T-helper 1 cell treated with Interleukin-12 subunit alpha and Interleukin-12 subunit beta and Interleukin-4 antibody, amounts not matched to agents 30 μg/mL and 1 μg/mL, for 36 hours (primary cell): ENCODE results near the gene CD47.

Experiments
- H3K27ac Mint-ChIP-seq: one replicate; pipeline ENCODE4 v1.8.0; 2021; ENCODE audit warnings: mild to moderate bottlenecking, mixed read lengths
- H3K27me3 Mint-ChIP-seq: one replicate; pipeline ENCODE4 v1.8.0; 2021; ENCODE audit warnings: low read depth, mixed read lengths
- H3K36me3 Mint-ChIP-seq: one replicate; pipeline ENCODE4 v1.8.0; 2021; ENCODE audit warnings: low read depth, mixed read lengths
- H3K4me1 Mint-ChIP-seq: one replicate; pipeline ENCODE4 v1.8.0; 2021; ENCODE audit warnings: low read depth, mixed read lengths
- H3K4me3 Mint-ChIP-seq: one replicate; pipeline ENCODE4 v1.8.0; 2021; ENCODE audit warnings: mild to moderate bottlenecking, moderate library complexity, mixed read lengths
- H3K9me3 Mint-ChIP-seq: one replicate; pipeline ENCODE4 v1.8.0; 2021; ENCODE audit warnings: mixed read lengths

Gene CD47

DNA sequence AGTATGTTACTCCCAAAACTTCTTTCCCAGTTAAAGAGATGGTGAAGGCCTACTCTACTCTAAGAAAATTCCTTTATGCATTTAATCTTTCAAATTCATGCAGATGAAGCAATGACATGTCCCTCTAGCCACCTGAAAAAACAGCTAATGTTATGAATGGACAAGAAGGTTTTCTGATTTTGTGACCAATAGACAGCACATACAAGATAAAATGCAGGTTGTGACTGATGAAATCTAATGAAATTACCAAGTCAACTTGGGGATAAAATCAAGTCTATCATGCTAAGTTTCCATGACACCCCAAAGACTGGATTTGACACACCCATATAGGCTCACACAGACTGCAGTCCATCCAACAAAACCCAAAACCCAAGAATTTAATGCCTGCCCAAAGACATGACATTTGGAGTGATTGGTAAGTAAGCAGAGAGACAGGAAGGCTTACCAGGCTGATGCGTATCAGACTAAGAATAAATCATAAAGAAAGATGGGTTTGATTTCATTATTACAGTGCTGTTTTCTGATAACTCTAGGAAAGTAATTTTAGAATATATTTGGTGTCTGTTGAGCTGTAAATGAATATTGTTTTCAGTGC, 26.4 kb downstream of the CD47 start:
- Mint-ChIP-seq H3K4me3 (no peak overlapping the region), H3K9me3 (no peaks in the 10 kb centered on the region), H3K27me3 (no peaks in the 10 kb centered on the region), H3K36me3 (peaks cover 63% of the 10 kb centered on the region), H3K4me1 (peaks cover 40% of the 10 kb centered on the region), H3K27ac (no peak overlapping the region)

DNA sequence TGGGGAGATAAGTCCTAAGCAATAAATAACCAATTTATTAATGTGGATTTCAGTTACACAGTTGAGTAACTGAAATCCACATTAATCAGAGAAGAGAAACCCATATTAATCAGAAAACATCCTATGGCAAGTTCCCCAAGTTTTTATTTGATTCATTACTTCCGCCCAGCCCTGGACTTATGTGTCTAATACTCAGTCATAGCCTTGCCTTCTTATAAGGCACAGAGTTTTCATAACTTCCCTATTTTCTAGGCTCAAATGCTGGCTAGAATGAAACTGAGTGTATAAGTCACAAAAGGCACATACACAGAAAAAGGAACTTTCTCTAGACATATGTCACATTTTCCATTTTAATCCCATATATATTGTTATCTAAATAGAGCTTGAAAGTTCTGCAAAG, 28.8 kb downstream of the CD47 start:
- no peak overlapping the region for H3K27ac Mint-ChIP-seq

DNA sequence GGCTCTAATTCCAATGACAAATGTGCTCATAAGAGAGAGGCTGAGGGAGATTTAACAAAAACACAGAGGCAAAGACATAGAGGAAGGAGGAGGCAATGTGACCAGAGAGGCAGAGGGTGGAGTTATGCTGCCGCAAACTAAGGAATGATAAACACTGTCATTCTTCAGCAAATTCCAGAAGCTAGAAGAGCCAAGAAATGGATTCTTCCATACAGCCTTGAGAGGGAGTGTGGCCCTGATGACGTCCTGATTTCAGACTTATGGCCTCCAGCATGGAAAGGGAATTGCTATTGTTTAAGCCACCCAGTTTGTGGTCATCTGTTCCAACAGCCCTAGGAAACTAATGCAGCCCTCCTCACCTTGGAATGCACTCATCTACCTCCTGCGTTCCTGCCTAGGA, 30.5 kb downstream of the CD47 start:
- H3K4me1 Mint-ChIP-seq, result peaks cover 22% of the 10 kb centered on the region
- no peaks in the 10 kb centered on the region for H3K9me3 Mint-ChIP-seq
- no peaks in the 10 kb centered on the region for H3K27me3 Mint-ChIP-seq
- no peak overlapping the region for H3K4me3 Mint-ChIP-seq
- H3K36me3 Mint-ChIP-seq, result peaks cover 57% of the 10 kb centered on the region
- H3K27ac Mint-ChIP-seq, result no peak overlapping the region

More for the DNA sequence above, 28.8 kb downstream of the CD47 start:
- Mint-ChIP-seq H3K27me3 (no peaks in the 10 kb centered on the region), H3K36me3 (peaks cover 59% of the 10 kb centered on the region), H3K4me1 (peaks cover 26% of the 10 kb centered on the region), H3K9me3 (no peaks in the 10 kb centered on the region), H3K4me3 (no peak overlapping the region)

DNA sequence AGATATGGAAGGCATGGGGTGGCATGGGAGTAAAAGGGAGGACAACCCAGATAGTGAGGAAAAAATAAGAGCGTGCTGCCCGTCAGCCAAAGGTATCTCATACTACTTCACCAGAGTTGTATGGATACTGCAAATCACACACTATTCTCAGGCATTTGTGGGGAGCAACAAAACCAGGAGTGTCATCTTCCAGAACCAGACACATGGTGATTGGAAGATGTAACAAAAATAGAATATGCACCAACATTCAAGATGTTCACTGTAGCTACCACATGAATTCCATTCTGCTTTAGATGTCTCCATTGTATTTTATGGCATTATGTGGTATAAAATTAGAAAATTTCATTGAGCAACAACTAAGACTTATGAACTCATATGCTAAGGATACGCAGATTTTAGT, 34.9 kb downstream of the CD47 start:
- Mint-ChIP-seq H3K36me3 (peaks cover 61% of the 10 kb centered on the region), H3K27ac (no peak overlapping the region), H3K4me3 (no peak overlapping the region), H3K4me1 (peaks cover 22% of the 10 kb centered on the region), H3K9me3 (no peaks in the 10 kb centered on the region), H3K27me3 (no peaks in the 10 kb centered on the region)

DNA sequence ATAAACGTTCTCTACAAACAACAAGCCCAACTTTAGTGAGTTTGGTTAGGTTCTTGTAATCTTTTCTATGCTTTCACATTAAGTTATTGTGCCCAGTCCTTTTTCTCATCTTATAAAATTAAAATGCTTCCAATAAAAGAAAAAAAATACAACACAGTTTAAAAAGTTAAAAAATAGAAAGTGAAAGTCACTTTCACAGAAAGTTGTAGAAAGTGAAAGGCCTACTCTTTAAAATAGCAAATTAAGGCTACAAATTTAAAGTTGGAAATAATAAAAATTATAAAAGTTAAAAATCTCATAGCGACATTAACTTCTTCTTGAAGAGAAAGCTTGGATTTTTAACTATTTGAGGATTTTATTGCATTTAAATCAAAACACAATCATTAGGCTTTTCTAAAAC, 35.9 kb downstream of the CD47 start:
- Mint-ChIP-seq H3K27ac (no peak overlapping the region), H3K27me3 (no peaks in the 10 kb centered on the region), H3K4me1 (peaks cover 23% of the 10 kb centered on the region), H3K9me3 (no peaks in the 10 kb centered on the region), H3K36me3 (peaks cover 56% of the 10 kb centered on the region), H3K4me3 (no peak overlapping the region)

DNA sequence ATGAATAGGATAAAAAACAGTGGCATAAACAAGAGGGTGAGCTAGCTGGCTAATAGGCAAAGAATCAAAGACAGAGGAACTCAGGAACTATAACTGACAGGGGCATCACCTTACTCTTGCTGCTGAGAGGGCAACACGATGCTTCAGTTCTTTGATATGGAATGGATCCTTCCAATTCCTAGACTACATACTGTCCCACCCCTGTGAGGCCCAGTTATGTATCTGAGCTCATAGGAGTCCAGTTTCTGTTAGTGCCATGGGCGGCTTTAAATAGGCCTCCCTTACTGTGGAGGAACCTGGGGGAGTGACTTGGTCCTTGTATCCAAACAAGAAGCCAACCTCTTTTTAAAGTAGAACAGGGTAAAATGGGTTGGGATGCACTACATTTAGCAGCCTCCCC, 37.3 kb downstream of the CD47 start:
- Mint-ChIP-seq H3K4me1 (peaks cover 21% of the 10 kb centered on the region), H3K36me3 (peaks cover 57% of the 10 kb centered on the region), H3K9me3 (no peaks in the 10 kb centered on the region), H3K4me3 (no peak overlapping the region), H3K27me3 (no peaks in the 10 kb centered on the region), H3K27ac (no peak overlapping the region)

DNA sequence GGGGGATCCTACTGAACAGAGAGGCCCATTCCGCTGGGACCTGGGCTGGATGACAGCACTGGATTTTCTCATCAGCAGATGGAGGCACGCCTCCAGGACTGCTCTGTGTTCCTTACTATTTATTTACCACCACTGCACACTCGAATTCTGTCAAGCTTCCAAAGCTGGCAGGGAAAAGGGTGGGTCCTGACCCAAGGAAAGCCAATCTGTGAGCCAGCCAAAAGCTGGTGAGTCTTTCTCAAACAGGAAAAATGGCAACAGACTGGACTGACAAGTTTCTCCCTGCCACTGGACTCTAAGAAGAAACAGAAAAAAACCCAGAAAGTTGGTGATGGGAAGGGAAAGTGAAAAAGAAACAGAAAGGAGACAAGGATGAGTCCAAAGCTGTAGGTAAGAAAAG, 37.8 kb downstream of the CD47 start:
- H3K4me3 Mint-ChIP-seq, result no peak overlapping the region
- H3K27ac Mint-ChIP-seq, result no peak overlapping the region
- no peaks in the 10 kb centered on the region for H3K9me3 Mint-ChIP-seq
- peaks cover 54% of the 10 kb centered on the region for H3K36me3 Mint-ChIP-seq
- H3K4me1 Mint-ChIP-seq, result peaks cover 20% of the 10 kb centered on the region
- no peaks in the 10 kb centered on the region for H3K27me3 Mint-ChIP-seq

DNA sequence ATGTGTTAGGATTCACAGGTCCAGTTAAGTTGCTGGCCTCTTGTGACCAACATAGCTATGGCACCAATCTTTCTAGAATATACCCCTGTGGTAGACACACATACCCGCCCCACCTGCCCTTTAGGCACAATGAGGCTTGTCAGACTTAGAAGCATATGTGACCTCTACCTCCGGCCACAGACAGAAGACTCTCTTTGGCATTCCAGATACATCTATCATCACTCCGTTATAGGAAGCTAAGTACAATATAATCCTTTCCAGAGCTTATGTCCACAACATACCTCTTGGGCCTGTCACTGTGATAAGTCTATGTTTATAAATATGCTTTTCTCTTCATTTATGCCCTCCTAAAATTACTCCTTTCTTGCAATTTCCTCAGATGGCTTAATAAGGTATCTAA, 39.8 kb downstream of the CD47 start:
- no peak overlapping the region for H3K27ac Mint-ChIP-seq
- H3K4me1 Mint-ChIP-seq, result peaks cover 27% of the 10 kb centered on the region
- H3K4me3 Mint-ChIP-seq, result no peak overlapping the region

DNA sequence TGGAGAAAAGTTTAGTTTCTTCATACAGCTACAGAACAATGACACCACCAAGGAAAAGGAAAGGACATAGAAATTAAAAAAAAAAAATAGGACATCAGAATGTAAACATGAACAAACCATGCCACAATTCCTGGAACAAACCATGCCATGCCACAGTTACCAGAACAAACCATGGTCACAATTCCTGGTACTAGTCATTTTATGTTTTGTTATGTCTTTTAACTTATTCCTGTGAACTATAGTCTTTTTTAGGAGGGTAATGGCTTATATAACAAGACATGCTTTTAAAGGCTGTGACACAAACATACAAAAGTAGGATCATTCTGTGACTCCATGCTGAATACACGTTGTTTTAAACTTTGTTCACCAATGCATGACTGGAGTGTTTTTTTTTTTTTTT, 42.8 kb downstream of the CD47 start:
- Mint-ChIP-seq H3K36me3 (peaks cover 47% of the 10 kb centered on the region), H3K27ac (no peak overlapping the region), H3K4me3 (no peak overlapping the region), H3K27me3 (no peaks in the 10 kb centered on the region), H3K4me1 (peaks cover 20% of the 10 kb centered on the region), H3K9me3 (no peaks in the 10 kb centered on the region)

More for the DNA sequence above, 39.8 kb downstream of the CD47 start:
- Mint-ChIP-seq H3K9me3 (no peaks in the 10 kb centered on the region), H3K27me3 (no peaks in the 10 kb centered on the region), H3K36me3 (peaks cover 56% of the 10 kb centered on the region)

DNA sequence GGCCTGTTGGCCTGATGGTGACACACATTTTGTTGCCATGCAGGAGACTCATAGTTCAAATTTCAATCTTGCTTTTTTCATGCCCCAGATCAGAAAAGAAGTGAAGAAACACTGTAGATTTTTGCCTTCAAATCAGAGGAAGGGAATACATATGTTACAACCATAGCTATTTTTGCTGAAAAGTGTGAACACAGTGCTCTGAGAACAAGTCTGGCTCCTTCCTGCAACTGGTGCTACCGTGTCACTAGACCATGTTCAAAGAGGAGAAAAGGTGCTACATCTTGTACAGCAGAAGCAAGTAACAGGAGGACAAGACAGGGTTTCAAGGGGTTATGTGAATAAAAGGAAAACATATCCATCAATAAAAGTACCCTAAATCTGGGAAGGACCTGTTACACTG, 44.6 kb downstream of the CD47 start:
- Mint-ChIP-seq H3K27me3 (no peaks in the 10 kb centered on the region), H3K9me3 (no peaks in the 10 kb centered on the region), H3K4me3 (no peak overlapping the region), H3K27ac (no peak overlapping the region), H3K4me1 (peaks cover 16% of the 10 kb centered on the region), H3K36me3 (peaks cover 40% of the 10 kb centered on the region)

DNA sequence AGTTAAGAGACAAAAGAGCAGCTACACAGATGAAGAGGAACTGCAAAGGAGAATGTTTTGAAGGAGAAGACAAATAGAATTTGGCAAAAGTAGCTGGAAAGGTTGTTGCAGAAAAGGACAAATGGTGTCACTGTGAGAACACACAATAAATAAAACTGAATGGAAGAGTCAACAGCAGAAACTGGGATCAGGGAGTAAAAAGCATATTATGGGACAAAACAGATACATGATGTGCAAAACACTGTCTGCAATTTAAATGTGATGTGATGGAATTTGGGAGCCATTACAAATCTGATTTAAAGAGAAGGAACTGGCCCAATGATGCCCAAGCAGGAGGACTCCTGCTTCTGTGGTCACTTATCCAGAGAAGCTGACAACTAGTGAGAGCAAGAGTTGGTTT, 46.1 kb downstream of the CD47 start:
- Mint-ChIP-seq H3K9me3 (no peaks in the 10 kb centered on the region), H3K36me3 (peaks cover 32% of the 10 kb centered on the region), H3K4me3 (no peak overlapping the region), H3K27ac (no peak overlapping the region), H3K4me1 (peaks cover 15% of the 10 kb centered on the region), H3K27me3 (no peaks in the 10 kb centered on the region)

DNA sequence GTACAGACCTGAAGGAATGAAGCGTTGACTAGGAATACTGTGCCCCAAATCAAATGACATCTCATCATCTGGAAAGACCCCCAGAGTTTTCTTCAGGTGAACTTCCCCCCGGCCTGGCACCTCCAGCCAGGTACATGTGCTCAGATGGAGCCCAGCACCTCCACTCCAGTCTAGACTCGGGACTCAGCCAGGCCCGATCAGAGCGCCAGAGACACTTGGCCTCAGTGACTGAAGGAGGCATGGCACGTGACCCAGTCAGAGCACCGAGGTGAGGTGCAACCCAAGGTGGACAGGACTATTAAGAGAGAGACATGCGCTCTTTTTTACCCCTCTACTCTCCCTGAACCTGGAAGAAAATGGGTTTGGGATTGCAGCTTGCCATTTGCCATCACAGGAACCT, 48.5 kb downstream of the CD47 start:
- peaks cover 8% of the 10 kb centered on the region for H3K4me1 Mint-ChIP-seq
- H3K27ac Mint-ChIP-seq, result no peak overlapping the region
- peaks cover 26% of the 10 kb centered on the region for H3K36me3 Mint-ChIP-seq
- H3K27me3 Mint-ChIP-seq, result no peaks in the 10 kb centered on the region
- H3K4me3 Mint-ChIP-seq, result no peak overlapping the region
- H3K9me3 Mint-ChIP-seq, result no peaks in the 10 kb centered on the region

DNA sequence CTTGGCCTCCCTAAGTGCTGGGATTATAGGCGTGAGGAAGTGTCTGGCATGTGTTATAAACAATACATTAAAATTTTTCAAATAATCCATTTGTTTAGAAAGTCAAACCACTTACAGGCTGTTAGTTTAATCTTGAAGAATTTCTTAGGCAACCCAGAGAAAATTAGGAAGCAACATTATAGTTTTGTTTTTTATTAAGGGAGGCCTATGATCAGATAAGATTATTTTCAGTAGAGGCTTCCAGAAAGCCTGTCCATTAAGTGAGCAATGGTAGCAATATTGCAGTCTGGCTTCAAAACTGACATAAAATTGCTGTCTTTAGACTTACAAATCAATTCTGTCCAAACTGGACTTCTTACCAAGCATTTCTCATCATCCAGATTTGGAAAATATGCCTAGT, 49.6 kb downstream of the CD47 start:
- H3K9me3 Mint-ChIP-seq, result no peaks in the 10 kb centered on the region
- H3K36me3 Mint-ChIP-seq, result peaks cover 21% of the 10 kb centered on the region
- H3K27ac Mint-ChIP-seq, result no peak overlapping the region
- peaks cover 10% of the 10 kb centered on the region for H3K4me1 Mint-ChIP-seq
- no peaks in the 10 kb centered on the region for H3K27me3 Mint-ChIP-seq
- H3K4me3 Mint-ChIP-seq, result no peak overlapping the region

DNA sequence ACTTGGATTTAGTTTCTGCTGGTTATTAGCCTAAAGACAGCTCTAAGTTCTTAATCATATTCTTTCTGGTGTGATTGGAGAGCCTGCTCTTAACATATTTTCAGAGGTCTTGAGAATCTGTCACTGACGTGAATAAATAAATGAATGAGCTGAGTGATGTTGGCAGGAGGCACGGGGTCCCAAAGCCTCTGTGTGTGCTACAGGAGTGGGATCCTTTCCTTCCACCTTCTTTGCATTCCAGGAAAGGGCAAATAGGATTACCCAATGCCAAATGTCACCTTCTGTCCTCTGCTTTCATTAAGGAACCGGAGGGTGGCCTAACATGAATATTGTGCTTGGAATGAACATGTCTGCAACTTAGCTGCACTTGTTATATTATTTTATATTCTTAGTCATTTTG, 53.1 kb downstream of the CD47 start:
- H3K27ac Mint-ChIP-seq, result no peak overlapping the region
- H3K4me1 Mint-ChIP-seq, result peaks cover 6% of the 10 kb centered on the region
- H3K27me3 Mint-ChIP-seq, result no peaks in the 10 kb centered on the region
- H3K9me3 Mint-ChIP-seq, result no peaks in the 10 kb centered on the region
- H3K4me3 Mint-ChIP-seq, result no peak overlapping the region
- peaks cover 21% of the 10 kb centered on the region for H3K36me3 Mint-ChIP-seq

DNA sequence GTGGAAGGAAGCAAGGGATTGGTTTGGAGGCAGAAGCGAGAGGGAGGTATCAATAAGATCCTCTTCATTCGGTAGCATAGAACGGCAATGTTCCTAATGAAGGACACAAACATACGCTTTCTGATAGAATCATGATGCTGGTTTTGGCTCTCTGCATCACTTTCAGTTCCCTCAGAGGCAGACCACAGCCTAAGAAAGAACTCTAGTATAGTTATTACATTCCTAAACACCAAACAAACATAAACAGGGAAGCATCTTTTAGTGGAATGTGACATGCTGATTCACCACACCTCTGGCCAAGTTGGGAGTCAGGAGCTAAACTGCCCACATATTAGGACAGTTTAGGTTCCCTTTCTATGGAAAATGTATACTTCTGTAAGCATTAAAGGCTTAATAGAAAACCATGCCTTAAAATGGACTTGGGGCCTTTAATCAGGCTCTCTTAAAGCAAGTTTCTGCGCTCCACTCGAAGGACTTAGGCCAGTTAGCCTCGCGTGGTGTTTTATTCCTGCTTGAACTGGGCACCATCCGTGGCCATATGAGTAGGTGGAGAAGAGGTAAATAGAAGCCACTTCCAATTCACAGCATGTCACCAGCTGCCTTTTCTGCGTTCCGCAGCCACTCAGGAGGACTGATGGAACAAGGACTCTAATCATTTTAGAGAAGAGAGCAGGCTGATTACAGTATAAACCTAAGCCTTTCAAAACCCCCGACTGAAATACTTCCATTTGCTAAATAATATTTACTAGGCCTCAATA, 53.7 kb downstream of the CD47 start:
- peaks cover 6% of the 10 kb centered on the region for H3K4me1 Mint-ChIP-seq
- H3K9me3 Mint-ChIP-seq, result no peaks in the 10 kb centered on the region
- H3K27ac Mint-ChIP-seq, result no peak overlapping the region
- H3K27me3 Mint-ChIP-seq, result no peaks in the 10 kb centered on the region
- no peak overlapping the region for H3K4me3 Mint-ChIP-seq
- peaks cover 21% of the 10 kb centered on the region for H3K36me3 Mint-ChIP-seq
